Astrocyte of the hippocampus (primary cell): ENCODE results near the gene TSPEAR.

Experiments used
- DNase-seq: peaks from one replicate; pipeline ENCODE4 v3.0.0; 2011; ENCODE audit warnings: low read depth, low spot score

Gene TSPEAR

GRCh38 chr21:44740742-44741141, 29.4 kb upstream of the TSPEAR start:
- DNase-seq = no peak

GRCh38 chr21:44739316-44739715, 27.9 kb upstream of the TSPEAR start:
- no peak for DNase-seq

GRCh38 chr21:44738621-44739020, 27.2 kb upstream of the TSPEAR start:
- no peak for DNase-seq

- peak; percentile 43 for DNase-seq
These were observed 26.5 kb upstream of the TSPEAR start for GRCh38 chr21:44737706-44738354.

- DNase-seq = no peak
These were observed 25.1 kb upstream of the TSPEAR start for GRCh38 chr21:44736291-44737004.

- no peak for DNase-seq
These were observed 24.4 kb upstream of the TSPEAR start for GRCh38 chr21:44735821-44736220.

- no peak for DNase-seq
These were observed 23.5 kb upstream of the TSPEAR start for GRCh38 chr21:44734841-44735240.

- no peak for DNase-seq
These were observed 22.8 kb upstream of the TSPEAR start for GRCh38 chr21:44734026-44734745.

GRCh38 chr21:44732956-44733355, 21.6 kb upstream of the TSPEAR start:
- no peak for DNase-seq

- DNase-seq = no peak
These were observed 20.9 kb upstream of the TSPEAR start for GRCh38 chr21:44732263-44732662.

- no peak for DNase-seq
These were observed 19.7 kb upstream of the TSPEAR start for GRCh38 chr21:44730951-44731579.

GRCh38 chr21:44730028-44730395, 18.6 kb upstream of the TSPEAR start:
- no peak for DNase-seq

- no peak for DNase-seq
These were observed 18.1 kb upstream of the TSPEAR start for GRCh38 chr21:44729336-44730027.

- no peak for DNase-seq
These were observed 17.3 kb upstream of the TSPEAR start for GRCh38 chr21:44728716-44729115.

- DNase-seq = no peak
These were observed 16.4 kb upstream of the TSPEAR start for GRCh38 chr21:44727757-44728156.

- DNase-seq = no peak
These were observed 15.9 kb upstream of the TSPEAR start for GRCh38 chr21:44727321-44727720.

- no peak for DNase-seq
These were observed 15.5 kb upstream of the TSPEAR start for GRCh38 chr21:44726826-44727225.

GRCh38 chr21:44724926-44725325, 13.6 kb upstream of the TSPEAR start:
- no peak for DNase-seq

GRCh38 chr21:44724196-44724595, 12.8 kb upstream of the TSPEAR start:
- no peak for DNase-seq

- DNase-seq = no peak
These were observed 12.1 kb upstream of the TSPEAR start for GRCh38 chr21:44723177-44724131.

GRCh38 chr21:44722731-44723130, 11.4 kb upstream of the TSPEAR start:
- DNase-seq = no peak
